Middle frontal gyrus (tissue), 1 donor: ENCODE results near the gene NMD3.
"Not testable (repeated sequence)": the region's sequence is repeated elsewhere in the genome, so short reads cannot be mapped to it uniquely, and the experiment has no call there.

Experiments used
- DNase-seq: peaks from one replicate; pipeline ENCODE4 v3.0.0-alpha.2; 2015; ENCODE audit warnings: low spot score; ENCODE audit errors: extremely low spot score

Gene NMD3

GRCh38 chr3:161274691-161275298 is 53.7 kb downstream of the NMD3 start:
- DNase-seq, result no peak

GRCh38 chr3:161275919-161276318 is 54.8 kb downstream of the NMD3 start:
- DNase-seq, result no peak

GRCh38 chr3:161282387-161282786 is 61.3 kb downstream of the NMD3 start:
- not testable (repeated sequence) for DNase-seq

GRCh38 chr3:161284989-161285388 is 63.9 kb downstream of the NMD3 start:
- no peak for DNase-seq

- no peak for DNase-seq
Measured at GRCh38 chr3:161289174-161289573, 68.1 kb downstream of the NMD3 start.

- DNase-seq, result no peak
Measured at GRCh38 chr3:161291191-161291901, 70.2 kb downstream of the NMD3 start.

GRCh38 chr3:161293381-161293780 is 72.3 kb downstream of the NMD3 start:
- no peak for DNase-seq

- no peak for DNase-seq
Measured at GRCh38 chr3:161295325-161295724, 74.2 kb downstream of the NMD3 start.

- no peak for DNase-seq
Measured at GRCh38 chr3:161296814-161297213, 75.7 kb downstream of the NMD3 start.
